IMR-90 (cell line): ENCODE measurements around the gene CFAP299. TPM values are rescaled to one million over a fixed set of nuclear protein-coding genes. Genes with fewer than 3 reads are reported as not detected.

Experiments
- ATAC-seq: fragments of 200-7000 bp; cut with Tn5 transposase; 2 replicates; pipeline ENCODE4 v1.9.1; 2020; ENCODE audit warnings: low read depth, mild to moderate bottlenecking, moderate library complexity
- BruUV-seq: library from RNA; stranded (reverse); fragments of 400-500 nt; replicated peaks from 2 replicates; lab custom pipeline; 2021; lab: Mats Ljungman, UMichigan
- CTCF ChIA-PET: fragments of 300-600 bp; formaldehyde crosslinking; extraction: SDS; loops from one replicate; lab custom pipeline; 2021; ENCODE audit warnings: antibody characterized with exemption; lab: Yijun Ruan, JAX
- POLR2A ChIA-PET: fragments of 300-600 bp; sonication (Branson Sonifier 250); formaldehyde crosslinking; loops from one replicate; lab custom pipeline; 2022; ENCODE audit warnings: antibody characterized with exemption; ENCODE audit not compliant: unreplicated experiment; lab: Charles Lee
- DNase-seq: peaks from one replicate; pipeline ENCODE4 v3.0.0; 2013
- H2AFZ ChIP-seq: replicated peaks from 2 replicates; pipeline ENCODE3; 2013; ENCODE audit warnings: low read length, mild to moderate bottlenecking; ENCODE audit not compliant: poor library complexity
- H2AK5ac ChIP-seq: 2 replicates; pipeline ENCODE4 v1.6.1; 2013; ENCODE audit warnings: low read depth, low read length, inconsistent platforms
- H2AK9ac ChIP-seq: replicated peaks from 2 replicates; pipeline ENCODE3; 2013; ENCODE audit warnings: mild to moderate bottlenecking, low read depth, low read length, moderate library complexity; ENCODE audit not compliant: poor library complexity
- H2BK120ac ChIP-seq: 2 replicates; pipeline ENCODE4 v1.6.1; 2013; ENCODE audit warnings: low read depth, low read length, inconsistent platforms
- H2BK15ac ChIP-seq: 3 replicates; pipeline ENCODE4 v1.6.1; 2013; ENCODE audit warnings: low read depth, low read length, inconsistent platforms
- H2BK20ac ChIP-seq: 2 replicates; pipeline ENCODE4 v1.6.1; 2013; ENCODE audit warnings: low read depth, mild to moderate bottlenecking, inconsistent platforms, low read length, moderate library complexity
- H2BK5ac ChIP-seq: 2 replicates; pipeline ENCODE4 v1.6.1; 2013; ENCODE audit warnings: mild to moderate bottlenecking, low read depth, low read length, inconsistent platforms; ENCODE audit not compliant: poor library complexity, severe bottlenecking
- H3K14ac ChIP-seq: replicated peaks from 2 replicates; pipeline ENCODE4 v1.6.1; 2013; ENCODE audit warnings: low read depth, low read length, inconsistent platforms
- H3K18ac ChIP-seq: 2 replicates; pipeline ENCODE4 v1.6.1; 2013; ENCODE audit warnings: low read depth, low read length, control low read depth
- H3K23ac ChIP-seq: 2 replicates; pipeline ENCODE4 v1.6.1; 2013; ENCODE audit warnings: low read depth, low read length, inconsistent platforms
- H3K27ac ChIP-seq: 2 replicates; pipeline ENCODE4 v1.5.1; 2013; ENCODE audit warnings: mild to moderate bottlenecking, control low read depth, low read length; ENCODE audit not compliant: insufficient read depth
- H3K27me3 ChIP-seq: 2 replicates; pipeline ENCODE4 v1.6.1; 2013; ENCODE audit warnings: low read length; ENCODE audit not compliant: control insufficient read depth, insufficient read depth
- H3K36me3 ChIP-seq: 2 replicates; pipeline ENCODE4 v1.6.1; 2013; ENCODE audit warnings: low read length, mixed read lengths; ENCODE audit not compliant: control insufficient read depth, insufficient read depth
- H3K4ac ChIP-seq: 2 replicates; pipeline ENCODE4 v1.6.1; 2013; ENCODE audit warnings: low read depth, low read length, inconsistent platforms
- H3K4me1 ChIP-seq: 2 replicates; pipeline ENCODE4 v1.6.1; 2013; ENCODE audit warnings: low read length, mixed read lengths; ENCODE audit not compliant: control insufficient read depth, insufficient read depth
- H3K4me2 ChIP-seq: 2 replicates; pipeline ENCODE4 v1.6.1; 2013; ENCODE audit warnings: low read depth, mild to moderate bottlenecking, control low read depth, low read length, moderate library complexity
- H3K4me3 ChIP-seq: 2 replicates; pipeline ENCODE4 v1.5.1; 2013; ENCODE audit warnings: low read depth, mild to moderate bottlenecking, control low read depth, low read length, moderate library complexity; ENCODE audit not compliant: insufficient read depth
- H3K56ac ChIP-seq: 2 replicates; pipeline ENCODE4 v1.6.1; 2013; ENCODE audit warnings: low read length, inconsistent platforms; ENCODE audit not compliant: insufficient read depth; ENCODE audit errors: extremely low read depth
- H3K79me1 ChIP-seq, 2 experiments: 2 replicates each; pipeline ENCODE4 v1.6.1; 2013; ENCODE audit warnings: low read length in 2 of 2, inconsistent platforms in 1 of 2, low read depth in 1 of 2
- H3K9ac ChIP-seq: 2 replicates; pipeline ENCODE4 v1.6.1; 2013; ENCODE audit warnings: low read depth, low read length, control low read depth
- H3K9me1 ChIP-seq: 2 replicates; pipeline ENCODE4 v1.6.1; 2013; ENCODE audit warnings: low read length, inconsistent platforms; ENCODE audit not compliant: insufficient read depth
- H3K9me3 ChIP-seq: 2 replicates; pipeline ENCODE4 v1.6.1; 2013; ENCODE audit warnings: low read length; ENCODE audit not compliant: control insufficient read depth, insufficient read depth
- H4K20me1 ChIP-seq: 2 replicates; pipeline ENCODE4 v1.6.1; 2013; ENCODE audit warnings: low read length, inconsistent platforms; ENCODE audit not compliant: insufficient read depth
- H4K5ac ChIP-seq: 2 replicates; pipeline ENCODE4 v1.6.1; 2013; ENCODE audit warnings: mild to moderate bottlenecking, low read depth, low read length, control low read depth
- H4K8ac ChIP-seq, 2 experiments: 2 replicates each; pipeline ENCODE4 v1.6.1; 2013; ENCODE audit warnings: low read depth in 2 of 2, low read length in 2 of 2, control low read depth in 1 of 2, inconsistent platforms in 1 of 2
- H4K91ac ChIP-seq: 2 replicates; pipeline ENCODE4 v1.6.1; 2013; ENCODE audit warnings: low read depth, low read length, inconsistent platforms; ENCODE audit not compliant: insufficient read depth
- BHLHE40 ChIP-seq: fragments of 150-350 bp; IDR thresholded peaks from 2 replicates; pipeline ENCODE4 v1.6.1; 2016; ENCODE audit warnings: mild to moderate bottlenecking, low read depth, low read length
- CEBPB ChIP-seq: IDR thresholded peaks from 2 replicates; pipeline ENCODE4 v1.6.1; 2012; ENCODE audit warnings: low read depth, low read length, improper control_type of control experiment
- CHD1 ChIP-seq: IDR thresholded peaks from 2 replicates; pipeline ENCODE4 v1.6.1; 2012; ENCODE audit warnings: low read depth, low read length, improper control_type of control experiment
- CTCF ChIP-seq: conservative IDR thresholded peaks from 2 replicates; pipeline ENCODE4 v1.5.1; 2012; ENCODE audit warnings: mild to moderate bottlenecking, low read depth, low read length, improper control_type of control experiment
- ELK1 ChIP-seq: fragments of 150-350 bp; IDR thresholded peaks from 2 replicates; pipeline ENCODE4 v1.6.1; 2016; ENCODE audit warnings: low read depth, mild to moderate bottlenecking, low read length, moderate library complexity, borderline replicate concordance
- MAFK ChIP-seq: IDR thresholded peaks from 2 replicates; pipeline ENCODE4 v1.6.1; 2012; ENCODE audit warnings: low read depth, low read length, improper control_type of control experiment
- MAZ ChIP-seq: IDR thresholded peaks from 2 replicates; pipeline ENCODE4 v1.6.1; 2012; ENCODE audit warnings: low read depth, mild to moderate bottlenecking, low read length, improper control_type of control experiment, moderate library complexity, borderline replicate concordance
- POLR2A ChIP-seq: IDR thresholded peaks from 2 replicates; pipeline ENCODE4 v1.6.1; 2012; ENCODE audit warnings: mild to moderate bottlenecking, low read depth, low read length
- RAD21 ChIP-seq: IDR thresholded peaks from 2 replicates; pipeline ENCODE4 v1.6.1; 2012; ENCODE audit warnings: low read length, improper control_type of control experiment
- RFX5 ChIP-seq: IDR thresholded peaks from 2 replicates; pipeline ENCODE4 v1.8.0; 2012; ENCODE audit warnings: low read depth, mild to moderate bottlenecking, low read length, moderate library complexity
- SMC3 ChIP-seq: fragments of 150-350 bp; IDR thresholded peaks from 2 replicates; pipeline ENCODE4 v1.6.1; 2016; ENCODE audit warnings: low read depth, mild to moderate bottlenecking, antibody characterized with exemption, low read length, moderate library complexity
- USF2 ChIP-seq: fragments of 150-350 bp; IDR thresholded peaks from 2 replicates; pipeline ENCODE4 v1.6.1; 2017; ENCODE audit warnings: mild to moderate bottlenecking, antibody characterized with exemption, low read length, low read depth
- dilution Hi-C: fragments of 300-500 bp; cut with HindIII; formaldehyde crosslinking; loops from one replicate; pipeline ENCODE4 v1.14.3; 2018; ENCODE audit warnings: low sequenced_read_pairs; ENCODE audit not compliant: unreplicated experiment
- in situ Hi-C: fragments of 300-500 bp; cut with MboI; formaldehyde crosslinking; loops from 3 replicates; pipeline ENCODE4 v1.14.3; 2019; ENCODE audit warnings: low sequenced_read_pairs, inconsistent platforms, mixed read lengths
- intact Hi-C: fragments of 100-400 bp; cut with micrococcal nuclease; formaldehyde crosslinking; loops from 2 replicates; pipeline ENCODE4 v1.10.0; 2022
- polyA plus RNA-seq, 3 experiments: library from polyadenylated mRNA; depleted of rRNA; stranded (reverse); fragments of >200 nt; gene quantifications; 2 replicates each; pipeline ENCODE4 v1.2.3, GENCODE V29; 2012; ENCODE audit warnings: low replicate concordance in 1 of 3
- total RNA-seq: library from RNA; depleted of rRNA; stranded (reverse); fragments of >200 nt; gene quantifications from 2 replicates; pipeline ENCODE4 v1.2.3, GENCODE V29; 2012

Gene CFAP299
- total and polyA plus RNA-seq, 2 of the 4 experiments (the other 2 are of a cell fraction): 1.0 to 1.1 TPM

GRCh38 chr4:80846210-80846609 lies 510.7 kb downstream of the CFAP299 start:
- in situ Hi-C loops: no loop called here
- H3K79me1 ChIP-seq: no peaks in the 10 kb centered on the region
- no peak overlapping the region for H3K27ac ChIP-seq
- DNase-seq (no peak), ATAC-seq (no peak)
- no peak overlapping the region for H3K18ac ChIP-seq
- H3K9me3 ChIP-seq: no peaks in the 10 kb centered on the region
- H4K5ac ChIP-seq: no peak overlapping the region
- H4K20me1 ChIP-seq: no peaks in the 10 kb centered on the region
- dilution Hi-C loops: no loop called here
- H3K23ac ChIP-seq: no peak overlapping the region
- no peak overlapping the region for H2BK120ac ChIP-seq
- no peaks in the 10 kb centered on the region for H3K4me1 ChIP-seq
- no peak overlapping the region for H2BK20ac ChIP-seq
- H4K91ac ChIP-seq: no peak overlapping the region
- H3K56ac ChIP-seq: no peak overlapping the region
- no peak overlapping the region for H3K4me2 ChIP-seq
- ChIA-PET CTCF (no interaction called here), POLR2A (no interaction called here)
- no peak overlapping the region for H2BK5ac ChIP-seq
- H2AK5ac ChIP-seq: no peak overlapping the region
- no peak overlapping the region for H4K8ac ChIP-seq
- no peak overlapping the region for H2AFZ ChIP-seq
- no peaks in the 10 kb centered on the region for H3K36me3 ChIP-seq
- H3K14ac ChIP-seq: no peak overlapping the region
- no peak overlapping the region for H3K9ac ChIP-seq
- no peaks in the 10 kb centered on the region for H3K9me1 ChIP-seq
- H3K4me3 ChIP-seq: no peak overlapping the region
- H3K4ac ChIP-seq: no peak overlapping the region
- H3K27me3 ChIP-seq: no peaks in the 10 kb centered on the region
- H2AK9ac ChIP-seq: no peak overlapping the region
- TF ChIP-seq RFX5 (no peak), SMC3 (no peak), POLR2A (no peak), BHLHE40 (no peak), USF2 (no peak), RAD21 (no peak), CTCF (no peak), MAFK (no peak), CHD1 (no peak), CEBPB (no peak), ELK1 (no peak), MAZ (no peak)
- intact Hi-C loops: no loop called here
- no TSS peak for BruUV-seq
- H2BK15ac ChIP-seq: no peak overlapping the region
